H1 (cell line): ENCODE data around the gene NKG7. TPM values are rescaled to one million over a fixed set of nuclear protein-coding genes. Genes with fewer than 3 reads are reported as not detected.
"Not testable (repeated sequence)": the region's sequence is repeated elsewhere in the genome, so short reads cannot be mapped to it uniquely, and the experiment has no call there.

Experiments used
- CTCF ChIA-PET: fragments of 300-600 bp; sonication (Branson Sonifier 250); formaldehyde crosslinking; loops from one replicate; lab custom pipeline; 2021; ENCODE audit not compliant: partially characterized antibody; lab: Charles Lee
- POLR2A ChIA-PET: fragments of 300-600 bp; sonication (Branson Sonifier 250); formaldehyde crosslinking; loops from one replicate; lab custom pipeline; 2021; ENCODE audit warnings: inconsistent platforms; ENCODE audit not compliant: partially characterized antibody; lab: Charles Lee
- DNase-seq, 2 experiments: peaks; one replicate each; pipeline versions ENCODE4 v3.0.0 to v3.0.0-alpha.2; 2010 to 2022; ENCODE audit warnings: low spot score in 2 of 2, low read depth in 1 of 2, mixed read lengths in 1 of 2
- FAIRE-seq: peaks from 2 replicates; lab custom pipeline; 2011; peaks lifted over from hg19 to GRCh38; lab: Jason Lieb, UNC
- H2AFZ ChIP-seq: 2 replicates; pipeline ENCODE4 v1.8.1; 2012; ENCODE audit warnings: low read length, inconsistent platforms
- H2AK5ac ChIP-seq: 2 replicates; pipeline ENCODE4 v1.6.1; 2013; ENCODE audit warnings: low read depth, low read length
- H2BK120ac ChIP-seq: replicated peaks from 2 replicates; pipeline ENCODE3; 2013; ENCODE audit warnings: low read depth, low read length, inconsistent platforms
- H2BK12ac ChIP-seq: 2 replicates; pipeline ENCODE4 v1.6.1; 2013; ENCODE audit warnings: low read depth, low read length
- H2BK15ac ChIP-seq: 2 replicates; pipeline ENCODE4 v1.6.1; 2013; ENCODE audit warnings: low read length
- H2BK20ac ChIP-seq: 2 replicates; pipeline ENCODE4 v1.6.1; 2013; ENCODE audit warnings: low read length
- H2BK5ac ChIP-seq: 2 replicates; pipeline ENCODE4 v1.6.1; 2013; ENCODE audit warnings: low read depth, low read length
- H3K14ac ChIP-seq: 2 replicates; pipeline ENCODE4 v1.6.1; 2013; ENCODE audit warnings: inconsistent platforms; ENCODE audit not compliant: insufficient read length
- H3K18ac ChIP-seq: 2 replicates; pipeline ENCODE4 v1.6.1; 2013; ENCODE audit warnings: low read length; ENCODE audit errors: extremely low read depth
- H3K23ac ChIP-seq: 2 replicates; pipeline ENCODE4 v1.6.1; 2013; ENCODE audit warnings: inconsistent platforms; ENCODE audit not compliant: insufficient read length
- H3K23me2 ChIP-seq: 2 replicates; pipeline ENCODE4 v1.6.1; 2013; ENCODE audit warnings: low read depth, low read length
- H3K27ac ChIP-seq: 2 replicates; pipeline ENCODE4 v1.6.1; 2011; ENCODE audit warnings: low read depth, low read length, inconsistent platforms
- H3K27me3 ChIP-seq, 4 experiments: replicated peaks in 1 of 4; 1 replicate in 1 of 4; 2 replicates in 3 of 4; pipeline versions ENCODE4 v1.6.1 to v1.8.1; 2011 to 2013; ENCODE audit warnings: low read length in 3 of 4, mild to moderate bottlenecking in 3 of 4, inconsistent platforms in 2 of 4, mixed read lengths in 2 of 4, moderate library complexity in 1 of 4; ENCODE audit not compliant: control insufficient read depth in 3 of 4, insufficient read depth in 3 of 4; ENCODE audit errors: extremely low read depth in 1 of 4
- H3K36me3 ChIP-seq, 4 experiments: 2 replicates each; pipeline versions ENCODE4 v1.6.1 to v1.8.1; 2011 to 2013; ENCODE audit warnings: mild to moderate bottlenecking in 4 of 4, low read length in 3 of 4, moderate library complexity in 2 of 4, control low read depth in 1 of 4, inconsistent platforms in 1 of 4; ENCODE audit not compliant: insufficient read depth in 4 of 4, control insufficient read depth in 2 of 4
- H3K4ac ChIP-seq: replicated peaks from 2 replicates; pipeline ENCODE3; 2013; ENCODE audit warnings: low read length, low read depth, mixed read lengths, inconsistent platforms; ENCODE audit not compliant: insufficient read length
- H3K4me1 ChIP-seq, 4 experiments: replicated peaks in 1 of 4; 1 replicate in 1 of 4; 2 replicates in 3 of 4; pipeline versions ENCODE4 v1.6.1 to v1.8.1; 2011 to 2013; ENCODE audit warnings: low read length in 3 of 4, inconsistent platforms in 2 of 4, mixed read lengths in 1 of 4; ENCODE audit not compliant: insufficient read depth in 4 of 4, control insufficient read depth in 3 of 4
- H3K4me2 ChIP-seq, 2 experiments: 2 replicates each; pipeline versions ENCODE4 v1.6.1 to v1.8.1; 2011 to 2013; ENCODE audit warnings: low read depth in 2 of 2, low read length in 2 of 2, control low read depth in 1 of 2, inconsistent platforms in 1 of 2, mild to moderate bottlenecking in 1 of 2; ENCODE audit not compliant: insufficient read depth in 1 of 2
- H3K4me3 ChIP-seq, 4 experiments: fragments of 200-600, 300-600 bp in 1 of 4; sonication (generic), shearing (Covaris generic), sonication (Bioruptor Twin) in 1 of 4; 2 replicates each; pipeline versions ENCODE4 v1.5.1 to v1.8.1; 2011 to 2016; ENCODE audit warnings: low read length in 4 of 4, low read depth in 3 of 4, control low read depth in 2 of 4, inconsistent platforms in 2 of 4, mild to moderate bottlenecking in 2 of 4, mixed read lengths in 1 of 4, moderate library complexity in 1 of 4; ENCODE audit not compliant: insufficient read depth in 2 of 4; ENCODE audit errors: extremely low read depth in 1 of 4
- H3K56ac ChIP-seq: replicated peaks from 2 replicates; pipeline ENCODE3; 2013; ENCODE audit warnings: low read depth, mild to moderate bottlenecking, mixed read lengths, low read length, inconsistent platforms; ENCODE audit not compliant: insufficient read length
- H3K79me1 ChIP-seq: 2 replicates; pipeline ENCODE4 v1.6.1; 2013; ENCODE audit warnings: low read depth, low read length, control low read depth
- H3K79me2 ChIP-seq, 2 experiments: 2 replicates each; pipeline versions ENCODE4 v1.6.1 to v1.8.1; 2012 to 2013; ENCODE audit warnings: low read length in 2 of 2, mild to moderate bottlenecking in 2 of 2, inconsistent platforms in 1 of 2; ENCODE audit not compliant: insufficient read depth in 2 of 2, control insufficient read depth in 1 of 2
- H3K9ac ChIP-seq, 4 experiments: replicated peaks in 1 of 4; 1 replicate in 1 of 4; 2 replicates in 3 of 4; pipeline versions ENCODE4 v1.6.1 to v1.8.1; 2011 to 2013; ENCODE audit warnings: low read depth in 3 of 4, low read length in 3 of 4, control low read depth in 2 of 4, mild to moderate bottlenecking in 2 of 4, moderate library complexity in 2 of 4, inconsistent platforms in 1 of 4; ENCODE audit errors: extremely low read depth in 1 of 4
- H3K9me3 ChIP-seq, 2 experiments: 2 replicates each; pipeline versions ENCODE4 v1.6.1 to v1.8.1; 2012 to 2013; ENCODE audit warnings: mild to moderate bottlenecking in 2 of 2, moderate library complexity in 2 of 2, control low read depth in 1 of 2, inconsistent platforms in 1 of 2, low read depth in 1 of 2, low read length in 1 of 2, mixed read lengths in 1 of 2; ENCODE audit not compliant: insufficient read depth in 2 of 2
- H4K20me1 ChIP-seq, 2 experiments: replicated peaks in 1 of 2; 2 replicates each; pipeline versions ENCODE3 to v1.8.1; 2011 to 2013; ENCODE audit warnings: inconsistent platforms in 2 of 2, low read length in 2 of 2, mild to moderate bottlenecking in 1 of 2; ENCODE audit not compliant: insufficient read depth in 2 of 2, control insufficient read depth in 1 of 2
- H4K5ac ChIP-seq: 2 replicates; pipeline ENCODE4 v1.6.1; 2013; ENCODE audit warnings: low read length, low read depth, mixed read lengths, inconsistent platforms; ENCODE audit not compliant: insufficient read length
- H4K8ac ChIP-seq: 2 replicates; pipeline ENCODE4 v1.8.0; 2013; ENCODE audit warnings: mild to moderate bottlenecking, moderate library complexity, low read length, inconsistent platforms; ENCODE audit not compliant: insufficient read depth; ENCODE audit errors: extremely low read depth
- H4K91ac ChIP-seq: replicated peaks from 2 replicates; pipeline ENCODE3; 2013; ENCODE audit warnings: low read length, mixed read lengths, inconsistent platforms; ENCODE audit not compliant: insufficient read length
- WGBS, 2 experiments: shearing (Covaris generic) in 1 of 2; methylation state at CpG; one replicate each; pipeline versions ENCODE4 v1.1.6 to v1.1.7; 2013 to 2015; ENCODE audit warnings: low lambda C conversion rate in 2 of 2, mixed read lengths in 2 of 2, inconsistent platforms in 1 of 2, low coverage in 1 of 2, missing lambda C conversion rate in 1 of 2; ENCODE audit not compliant: insufficient replicate concordance in 2 of 2, insufficient coverage in 1 of 2, insufficient read length in 1 of 2; ENCODE audit errors: extremely low coverage in 1 of 2, missing lambda C conversion rate in 1 of 2; 5-methylcytosine and 5-hydroxymethylcytosine counted together
- polyA plus RNA-seq, 7 experiments: library from polyadenylated mRNA; depleted of rRNA in 3 of 7; stranded (reverse) in 5 of 7; unstranded in 2 of 7; fragments of >200 nt in 5 of 7; fragments of 200-250 nt in 2 of 7; gene quantifications; 1 replicate in 5 of 7; 2 replicates in 1 of 7; 4 replicates in 1 of 7; pipeline versions ENCODE4 v1.2.1 to v1.2.3, GENCODE V29; 2011 to 2013; ENCODE audit warnings: missing spikeins in 2 of 7, mixed read lengths in 2 of 7
- total RNA-seq: library from RNA; stranded (reverse); fragmentation: NEBNext Ultra II Directional; extraction: Animal tissue kit (Norgen Biotek cat#: 25700); gene quantifications from 2 replicates; pipeline ENCODE4 v1.2.1, GENCODE V29; 2021

The NKG7 gene
- total and polyA plus RNA-seq, 2 of the 8 experiments (the other 6 are each of a cell fraction or from before 2014, with no cell fraction given), result not detected

DNA sequence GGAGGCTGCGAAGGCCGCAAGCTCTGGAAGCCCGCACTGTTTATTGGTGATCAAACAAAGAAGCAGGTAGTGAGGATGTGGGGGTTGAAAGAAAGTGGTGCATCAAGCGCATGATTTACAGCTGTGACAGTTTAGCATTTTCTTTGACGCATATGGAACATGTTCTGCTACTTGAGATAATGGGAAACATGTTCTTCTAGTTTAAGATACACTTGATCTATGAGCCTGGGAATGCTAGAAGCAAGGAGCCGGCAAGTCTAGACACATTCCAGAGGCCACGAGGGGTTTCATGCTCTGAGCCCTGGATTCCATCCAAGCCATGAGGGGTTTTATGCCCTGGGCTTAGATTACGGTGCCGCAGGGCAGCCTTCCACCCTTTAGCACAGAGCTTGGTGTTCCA is 25.0 kb upstream of the NKG7 start:
- not testable (repeated sequence) for H3K18ac ChIP-seq, H4K5ac ChIP-seq, H2BK12ac ChIP-seq, H3K23me2 ChIP-seq, H3K27me3 ChIP-seq, H3K4me2 ChIP-seq, H2AFZ ChIP-seq, H3K27ac ChIP-seq, H3K9ac ChIP-seq, H3K4ac ChIP-seq, H3K56ac ChIP-seq, DNase-seq, H2AK5ac ChIP-seq, H2BK20ac ChIP-seq, H4K20me1 ChIP-seq, H4K91ac ChIP-seq, H2BK5ac ChIP-seq, H3K4me3 ChIP-seq, H3K4me1 ChIP-seq, H3K79me1 ChIP-seq, H3K14ac ChIP-seq, H4K8ac ChIP-seq, H2BK15ac ChIP-seq, H3K79me2 ChIP-seq, H2BK120ac ChIP-seq, FAIRE-seq, H3K36me3 ChIP-seq, H3K23ac ChIP-seq
- H3K9me3 ChIP-seq, result peaks cover 10 to 13% of the 10 kb centered on the region in 2 experiments
- POLR2A ChIA-PET, result interaction anchor here (1.0 to 1.5 kb wide), 2 partner anchors 9 to 38 kb away, joined by 3 read pairs; no protein-coding TSS in a partner anchor
- CTCF ChIA-PET, result interaction anchor here (0.7 to 7.0 kb wide), 23 partner anchors 9 to 576 kb away, joined by 3 to 74 read pairs (median 4); partner anchors contain the start of genes ETFB, NKG7 and SIGLEC10
- WGBS, 2 experiments, result 94% methylated on average over 9 of the region's 9 CpGs; no CpG with 5 or more reads in 1 of the 2 experiments
